GM12865 (cell line): Measurements from ENCODE around the gene MEX3B.

Experiments used
- DNase-seq: peaks from one replicate; pipeline ENCODE4 v3.0.0; 2010; ENCODE audit warnings: low read depth
- H3K4me3 ChIP-seq: 2 replicates; pipeline ENCODE4 v1.5.1; 2011; ENCODE audit warnings: mild to moderate bottlenecking, low read depth, low read length, control low read depth
- CTCF ChIP-seq: IDR thresholded peaks from 2 replicates; pipeline ENCODE4 v1.5.1; 2011; ENCODE audit warnings: low read length, control low read depth, low read depth, inconsistent platforms; ENCODE audit not compliant: insufficient read depth; ENCODE audit errors: missing control alignments

Gene MEX3B

GRCh38 chr15:82080774-82081173, 35.0 kb upstream of the MEX3B start:
- no peak for DNase-seq
- no peak overlapping the region for H3K4me3 ChIP-seq
- no peak for TF ChIP-seq CTCF

GRCh38 chr15:82079736-82080135, 33.9 kb upstream of the MEX3B start:
- H3K4me3 ChIP-seq = no peak overlapping the region
- TF ChIP-seq CTCF = no peak
- DNase-seq = no peak

- no peak for TF ChIP-seq CTCF
- no peak for DNase-seq
- H3K4me3 ChIP-seq = no peak overlapping the region
Measured at GRCh38 chr15:82074610-82075009, 28.8 kb upstream of the MEX3B start.

- DNase-seq = no peak
- no peak overlapping the region for H3K4me3 ChIP-seq
- no peak for TF ChIP-seq CTCF
Measured at GRCh38 chr15:82072926-82073537, 27.2 kb upstream of the MEX3B start.

GRCh38 chr15:82066455-82066854, 20.6 kb upstream of the MEX3B start:
- no peak for TF ChIP-seq CTCF
- no peak overlapping the region for H3K4me3 ChIP-seq
- no peak for DNase-seq

GRCh38 chr15:82064824-82065223, 19.0 kb upstream of the MEX3B start:
- no peak for DNase-seq
- TF ChIP-seq CTCF = no peak

More at GRCh38 chr15:82064824-82065223, 19.0 kb upstream of the MEX3B start:
- H3K4me3 ChIP-seq = no peak overlapping the region
